Renal cortex interstitium (tissue), 11 donors: ENCODE data around the gene TMCC3. TPM values are rescaled to one million over a fixed set of nuclear protein-coding genes. Genes with fewer than 3 reads are reported as not detected.

Experiments used
- DNase-seq, 11 donors: peaks; one replicate each; pipeline ENCODE4 v3.0.0-alpha.2; 2013; ENCODE audit warnings: low read depth in 9 of 11, low spot score in 4 of 11; ENCODE audit errors: extremely low read depth in 1 of 11
- polyA plus RNA-seq, 3 donors: library from polyadenylated mRNA; unstranded; fragments of 120-200 nt; gene quantifications; one replicate each; pipeline ENCODE4 v1.2.1, GENCODE V29; 2013; ENCODE audit not compliant: insufficient read length in 3 of 3

TMCC3 gene
- polyA plus RNA-seq, 3 donors, result 39.8 to 41.5 (median 40.2) TPM

DNA sequence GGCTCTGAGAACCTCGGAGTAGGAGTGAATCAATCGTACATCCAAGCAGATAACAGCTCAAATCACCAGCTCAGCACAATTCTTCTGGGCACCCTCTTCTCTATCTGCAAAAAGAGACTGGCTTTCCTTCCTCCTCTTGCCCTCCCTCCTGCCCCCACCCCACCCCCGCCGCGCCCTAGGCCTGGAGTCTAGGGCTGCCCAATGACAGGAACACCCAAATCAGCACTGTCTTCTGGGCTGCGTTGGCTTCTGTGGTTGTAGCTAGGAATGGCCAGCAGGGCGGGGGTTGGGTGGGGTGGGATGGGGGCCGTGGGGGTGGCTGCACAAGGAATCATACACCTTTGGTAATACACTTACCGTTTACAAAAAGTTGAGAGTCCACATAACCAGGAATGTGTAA lies 28.0 kb upstream of the TMCC3 start:
- DNase-seq, result no peak

- no peak for DNase-seq
Measured at GRCh38 chr12:94677778-94678177, 27.4 kb upstream of the TMCC3 start.

DNA sequence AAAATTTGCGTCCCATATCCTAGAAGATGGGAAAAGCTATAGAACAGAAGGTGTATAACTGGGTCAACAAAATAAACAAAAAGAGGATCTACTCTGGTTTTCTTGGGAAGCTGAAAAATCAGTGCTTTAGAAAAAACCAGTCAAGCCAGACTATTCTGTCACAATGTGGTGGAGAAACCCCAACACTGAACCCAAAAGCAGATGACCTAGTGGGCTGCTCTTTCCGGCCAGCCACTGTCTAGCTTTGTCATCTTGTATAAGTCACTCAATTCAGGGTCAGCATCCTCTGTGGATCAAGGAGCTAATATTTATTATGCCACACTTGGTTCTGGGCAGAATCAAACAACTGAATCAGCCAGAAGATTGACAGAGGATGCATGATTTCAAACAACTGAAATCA lies 26.6 kb upstream of the TMCC3 start:
- no peak for DNase-seq

GRCh38 chr12:94676031-94676641 lies 25.8 kb upstream of the TMCC3 start:
- DNase-seq, result no peak

- no peak for DNase-seq
Measured at GRCh38 chr12:94674835-94675234, 24.5 kb upstream of the TMCC3 start.

- peak in 1 of 11 donors; percentile 21 for DNase-seq
Measured at GRCh38 chr12:94674051-94674451, 23.7 kb upstream of the TMCC3 start.

- no peak for DNase-seq
Measured at GRCh38 chr12:94673496-94673895, 23.1 kb upstream of the TMCC3 start.

GRCh38 chr12:94671917-94672316 lies 21.6 kb upstream of the TMCC3 start:
- DNase-seq, result no peak

DNA sequence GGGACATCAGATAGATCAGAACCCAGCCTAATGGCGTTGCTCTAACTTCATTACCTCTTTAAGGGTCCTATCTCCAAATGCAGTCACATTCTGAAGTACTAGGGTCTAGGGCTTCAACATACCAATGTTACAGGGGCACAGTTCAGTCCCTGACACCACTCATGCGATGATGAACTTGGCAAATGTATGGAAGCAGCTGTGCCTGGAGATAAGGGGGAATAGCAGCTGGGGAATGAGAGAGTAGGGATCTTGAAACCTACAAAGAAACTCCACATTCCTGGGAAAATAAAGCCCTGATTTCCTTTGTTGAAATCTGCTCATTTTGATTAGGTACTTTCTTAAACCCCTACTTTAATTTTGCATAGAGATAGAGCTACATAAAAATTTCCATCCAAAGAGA lies 20.5 kb upstream of the TMCC3 start:
- DNase-seq, result no peak

DNA sequence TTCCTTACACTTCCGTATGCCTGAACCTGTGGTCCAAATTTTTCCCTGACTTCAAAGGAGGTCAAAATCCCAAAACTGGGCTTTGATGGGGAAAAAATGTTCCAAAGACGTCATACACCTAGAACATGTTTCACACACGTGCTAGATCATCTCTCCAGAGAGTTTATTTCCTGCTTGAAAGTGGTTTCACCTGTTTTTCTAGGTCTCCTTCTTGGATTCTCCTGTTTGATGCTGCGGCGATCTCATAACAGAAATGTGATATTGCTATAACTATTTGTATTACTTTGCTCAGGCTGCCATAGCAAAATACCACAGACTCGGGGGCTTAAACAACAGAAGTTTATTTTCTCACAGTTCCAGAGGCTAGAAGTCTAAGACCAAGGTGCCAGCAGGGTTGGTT lies 19.7 kb upstream of the TMCC3 start:
- DNase-seq, result no peak

DNA sequence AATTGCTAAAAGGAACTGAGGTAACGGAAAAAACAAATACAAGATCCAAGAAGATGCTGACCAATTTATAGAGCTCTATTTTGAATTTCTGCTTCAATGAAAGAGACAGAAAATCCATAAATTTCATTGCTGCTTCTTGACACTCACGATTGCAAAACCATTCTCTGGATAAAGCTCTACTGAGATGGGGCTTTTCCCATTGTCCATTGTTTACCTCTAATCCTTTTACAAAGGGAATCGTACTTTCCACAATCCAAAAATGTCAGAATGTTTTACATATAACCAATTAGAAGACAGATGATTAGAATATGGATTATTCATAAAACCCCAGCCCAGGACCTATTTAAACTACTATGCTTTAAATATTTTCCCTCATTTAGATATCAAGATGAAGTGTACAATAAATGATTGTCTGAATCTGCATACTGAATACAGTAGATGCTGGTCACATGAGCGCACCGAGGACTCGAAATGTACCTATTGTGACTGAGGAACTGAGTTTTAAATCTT lies 16.7 kb upstream of the TMCC3 start:
- no peak for DNase-seq

GRCh38 chr12:94666158-94666557 lies 15.8 kb upstream of the TMCC3 start:
- no peak for DNase-seq

DNA sequence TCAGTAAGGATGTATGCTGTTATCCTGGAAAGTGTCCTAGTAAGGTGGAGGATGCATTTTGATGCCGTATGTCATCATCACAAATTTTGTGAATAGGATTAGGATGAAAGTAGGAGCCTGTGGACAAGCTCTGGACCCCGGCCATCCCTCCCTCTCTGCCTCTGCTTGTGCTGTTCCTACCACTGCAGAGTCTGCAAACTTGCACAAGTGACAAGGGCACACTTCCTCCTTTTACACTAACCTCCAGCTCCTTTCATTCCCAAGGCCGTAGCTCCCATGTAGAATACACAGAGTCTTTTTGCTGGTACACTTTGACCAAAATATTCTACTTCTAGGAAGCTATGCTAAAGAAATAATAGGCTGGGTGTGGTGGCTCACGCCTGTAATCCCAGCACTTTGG lies 13.3 kb upstream of the TMCC3 start:
- no peak for DNase-seq

DNA sequence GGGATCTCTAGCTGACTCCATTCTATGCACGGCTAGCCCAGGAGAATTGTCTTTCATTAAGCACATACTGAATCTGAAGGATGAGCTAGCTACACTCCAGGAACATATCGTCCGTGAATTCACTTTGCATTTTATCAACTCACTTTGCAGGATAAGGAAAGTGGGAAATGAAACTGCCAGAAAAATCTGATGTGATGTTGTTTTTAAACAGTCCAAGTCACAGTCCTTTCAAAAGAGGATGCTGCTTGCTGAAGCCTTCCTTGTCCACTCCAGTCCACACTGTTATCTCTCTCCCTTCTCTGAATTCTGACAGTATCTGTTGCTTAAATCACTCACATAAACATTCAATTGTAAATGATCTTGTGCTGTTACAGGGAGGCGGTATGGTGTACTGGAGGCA lies 12.7 kb upstream of the TMCC3 start:
- no peak for DNase-seq

GRCh38 chr12:94660436-94660835 lies 10.1 kb upstream of the TMCC3 start:
- DNase-seq, result no peak

DNA sequence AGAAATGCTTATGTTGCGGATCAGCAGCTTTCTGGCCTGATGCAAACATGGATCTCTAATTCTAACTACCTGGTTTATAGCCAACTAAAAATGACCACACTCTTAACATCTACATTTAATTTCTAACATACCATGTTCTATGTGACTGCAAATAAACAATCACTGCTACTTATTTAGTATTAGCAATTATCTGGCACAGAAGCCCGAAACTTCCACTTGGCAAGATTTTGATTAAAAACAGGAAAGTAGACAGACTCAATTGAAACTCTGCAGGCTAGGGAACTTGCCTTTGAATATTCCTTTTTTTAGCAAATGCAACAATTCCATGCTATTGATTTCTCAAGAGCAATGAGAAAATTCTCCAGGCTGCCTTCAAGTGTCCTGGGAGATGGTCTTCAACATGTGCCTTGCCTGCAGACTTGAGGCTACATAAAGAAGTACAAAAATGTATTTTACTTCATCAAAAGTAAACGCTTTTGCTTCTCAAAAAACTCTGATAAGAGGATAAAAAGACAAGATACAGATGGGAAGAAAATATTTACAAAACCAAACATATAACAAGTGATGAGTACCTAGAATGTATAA lies 9.1 kb upstream of the TMCC3 start:
- no peak for DNase-seq

DNA sequence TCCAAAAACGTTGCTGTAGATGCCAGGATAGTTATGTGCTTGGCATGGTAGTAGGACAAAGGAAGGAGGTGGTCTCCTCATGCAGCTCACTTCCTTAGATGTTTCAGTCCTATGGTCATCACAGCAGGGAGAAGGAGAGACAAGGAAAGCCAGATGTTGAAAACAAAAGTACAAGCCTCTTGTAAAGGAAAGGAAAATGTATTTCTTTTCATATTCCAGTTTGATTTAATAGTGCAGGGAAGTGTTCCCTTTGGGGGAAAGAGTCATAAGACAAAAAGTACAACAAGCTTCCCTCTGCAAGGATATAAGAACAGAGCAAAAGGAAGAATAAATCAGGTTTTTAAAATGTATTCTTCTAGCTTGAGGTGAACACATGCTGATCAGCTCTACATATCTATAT lies 8.6 kb upstream of the TMCC3 start:
- no peak for DNase-seq

GRCh38 chr12:94656556-94656955 lies 6.2 kb upstream of the TMCC3 start:
- DNase-seq, result no peak

DNA sequence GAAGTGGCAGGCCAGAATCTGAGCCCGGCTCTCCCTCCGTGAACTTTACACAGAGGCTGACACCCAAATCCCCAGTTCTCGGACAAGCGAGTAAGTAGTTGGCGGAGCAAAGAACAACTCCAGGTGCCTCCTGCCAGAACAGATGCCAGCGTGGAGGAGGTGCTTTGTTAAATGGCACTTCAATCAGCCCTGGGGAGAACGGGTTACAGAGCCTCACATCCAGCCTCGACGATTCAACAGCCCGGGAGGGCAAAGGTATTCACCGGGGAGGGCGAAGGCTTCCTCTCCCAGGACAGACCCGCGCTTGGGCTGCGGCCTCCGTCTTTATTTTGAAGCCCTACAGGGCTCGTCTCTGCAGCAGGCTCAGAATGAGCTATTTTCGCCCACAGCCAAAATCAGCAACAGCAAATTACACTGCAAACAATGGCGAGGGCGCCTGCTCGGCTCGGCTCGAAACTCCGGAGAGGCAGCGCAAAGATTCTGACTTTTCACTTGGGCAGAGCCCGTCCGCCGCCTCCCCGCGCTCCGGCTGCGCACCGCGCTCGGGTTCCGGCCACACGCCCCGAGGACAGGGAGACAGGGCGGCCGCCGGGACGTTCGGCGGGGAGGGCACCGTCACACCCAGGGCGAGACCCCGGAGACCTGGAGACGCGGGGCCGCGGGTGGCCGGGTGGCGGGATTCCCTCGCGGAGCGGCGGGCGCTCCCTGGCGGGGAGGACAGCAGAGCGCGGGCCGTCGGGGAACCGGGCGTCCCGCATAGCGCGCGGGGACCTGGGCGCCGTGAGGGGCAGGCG lies 811 bp downstream of the TMCC3 start:
- DNase-seq, result peak in 3 of 11 donors; percentile 30 to 42 (median 34)

DNA sequence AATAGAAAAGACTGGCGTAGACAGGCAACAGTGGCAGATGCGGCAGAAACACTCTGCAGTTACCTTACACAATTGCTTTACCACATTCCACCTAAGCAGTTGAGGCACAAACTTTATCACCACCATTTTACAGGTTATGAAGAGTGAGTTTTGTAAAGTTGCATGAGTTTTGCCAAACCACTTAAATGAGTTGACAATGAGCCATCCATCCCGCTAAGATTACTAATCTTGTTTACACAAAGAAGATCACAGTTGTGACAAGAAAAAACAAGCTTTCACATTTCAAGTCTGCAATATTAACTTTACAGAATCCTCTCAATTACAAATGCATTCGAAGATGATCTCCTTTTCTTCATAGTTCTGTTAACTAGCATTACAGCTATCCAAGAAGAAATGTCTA lies 1.8 kb downstream of the TMCC3 start:
- no peak for DNase-seq
